Gastroesophageal sphincter (tissue), 3 donors: ENCODE data around the gene CANX.

Experiments
- CTCF ChIP-seq, 4 experiments: fragments of 200-600 bp in 2 of 4; fragments of 450-650 bp in 2 of 4; sonication (generic) in 1 of 4; IDR thresholded peaks; one replicate each; pipeline ENCODE4 v1.5.1; 2017 to 2019; ENCODE audit warnings: antibody characterized with exemption in 4 of 4, mild to moderate bottlenecking in 2 of 4, moderate library complexity in 2 of 4
- EP300 ChIP-seq: sonication (generic); formaldehyde crosslinking; IDR thresholded peaks from one replicate; pipeline ENCODE4 v1.6.1; 2017; ENCODE audit warnings: antibody characterized with exemption, mild to moderate bottlenecking
- POLR2A ChIP-seq, 2 donors: fragments of 450-650 bp; IDR thresholded peaks; one replicate each; pipeline ENCODE4 v1.6.1; 2017; ENCODE audit warnings: antibody characterized with exemption in 2 of 2, mild to moderate bottlenecking in 2 of 2, moderate library complexity in 1 of 2
- POLR2AphosphoS5 ChIP-seq: sonication (generic); formaldehyde crosslinking; IDR thresholded peaks from one replicate; pipeline ENCODE4 v1.6.1; 2017; ENCODE audit warnings: antibody characterized with exemption

GRCh38 chr5:179778591-179778990, 79.8 kb downstream of the CANX start:
- no peak for TF ChIP-seq POLR2A (IDR thresholded peaks at IDR 0.05)
- no peak for TF ChIP-seq EP300
- no peak for TF ChIP-seq POLR2AphosphoS5
- TF ChIP-seq CTCF (IDR thresholded peaks at IDR 0.05) = no peak
